ENCODE measurements around the gene EYA2.

- TF ChIP-seq CTCF (IDR thresholded peaks at IDR 0.05), result no peak
- no peak for TF ChIP-seq POLR2A (IDR thresholded peaks at IDR 0.05)
These were observed 233.4 kb downstream of the EYA2 start for GRCh38 chr20:47127999-47128398.
